Neural cell (in vitro differentiated cells): Measurements from ENCODE around the gene DENND5B. TPM values are rescaled to one million over a fixed set of nuclear protein-coding genes. Genes with fewer than 3 reads are reported as not detected.

ENCODE experiments used
- H2AFZ ChIP-seq: fragments of 200-600, 300-800 bp; sonication (generic), shearing (Covaris generic); 2 replicates; pipeline ENCODE4 v1.6.0; 2014; ENCODE audit warnings: low read depth, mild to moderate bottlenecking, antibody characterized with exemption, low read length, moderate library complexity
- H3F3A ChIP-seq: fragments of 200-600 bp; shearing (Covaris generic); 2 replicates; pipeline ENCODE4 v1.6.1; 2016; ENCODE audit warnings: mild to moderate bottlenecking, moderate library complexity, mixed read lengths, antibody characterized with exemption, low read length; ENCODE audit not compliant: insufficient read depth, poor library complexity, severe bottlenecking
- H3K27ac ChIP-seq: fragments of 200-600, 300-800 bp; sonication (generic), shearing (Covaris generic); 2 replicates; pipeline ENCODE4 v1.5.1; 2014; ENCODE audit warnings: mild to moderate bottlenecking, low read length, moderate library complexity
- H3K27me3 ChIP-seq: fragments of 300-800, 200-600 bp; sonication (generic), shearing (Covaris generic); 2 replicates; pipeline ENCODE4 v1.6.0; 2014; ENCODE audit warnings: mild to moderate bottlenecking, low read depth, low read length, moderate library complexity; ENCODE audit not compliant: insufficient read depth
- H3K36me3 ChIP-seq: fragments of 300-800, 200-600 bp; sonication (generic), shearing (Covaris generic); 2 replicates; pipeline ENCODE4 v1.5.1; 2014; ENCODE audit warnings: mild to moderate bottlenecking, antibody characterized with exemption, low read length, moderate library complexity; ENCODE audit not compliant: insufficient read depth
- H3K4me2 ChIP-seq: fragments of 300-800, 200-600 bp; sonication (generic), shearing (Covaris generic); 2 replicates; pipeline ENCODE4 v1.6.0; 2014; ENCODE audit warnings: mild to moderate bottlenecking, low read length
- H3K4me3 ChIP-seq: fragments of 300-800, 200-600 bp; sonication (generic), shearing (Covaris generic); 2 replicates; pipeline ENCODE4 v1.5.1; 2014; ENCODE audit warnings: mild to moderate bottlenecking, low read length, moderate library complexity
- H3K79me2 ChIP-seq: fragments of 200-600 bp; shearing (Covaris generic); replicated peaks from 2 replicates; pipeline ENCODE4 v1.6.0; 2014; ENCODE audit warnings: mild to moderate bottlenecking, low read length, moderate library complexity; ENCODE audit not compliant: insufficient read depth
- H3K9ac ChIP-seq: fragments of 300-800, 200-600 bp; sonication (generic), shearing (Covaris generic); 2 replicates; pipeline ENCODE4 v1.6.1; 2016; ENCODE audit warnings: mild to moderate bottlenecking, low read length, mixed read lengths
- H3K9me2 ChIP-seq: fragments of 200-600 bp; shearing (Covaris generic); 2 replicates; pipeline ENCODE4 v1.6.1; 2016; ENCODE audit warnings: mild to moderate bottlenecking, low read length, mixed read lengths; ENCODE audit not compliant: insufficient read depth
- H3K9me3 ChIP-seq: fragments of 200-600, 300-800 bp; sonication (generic), shearing (Covaris generic); 2 replicates; pipeline ENCODE4 v1.6.1; 2016; ENCODE audit warnings: mild to moderate bottlenecking, mixed run types, low read length, moderate library complexity, mixed read lengths
- H4K20me1 ChIP-seq: fragments of 200-600 bp; shearing (Covaris generic); 2 replicates; pipeline ENCODE4 v1.6.1; 2016; ENCODE audit warnings: mild to moderate bottlenecking, mixed run types; ENCODE audit not compliant: insufficient read depth
- CTCF ChIP-seq: fragments of 450-650 bp; IDR thresholded peaks from 2 replicates; pipeline ENCODE4 v1.5.1; 2014; ENCODE audit warnings: antibody characterized with exemption, mild to moderate bottlenecking, moderate library complexity; ENCODE audit not compliant: poor library complexity, severe bottlenecking
- EP300 ChIP-seq: fragments of 450-650 bp; conservative IDR thresholded peaks from 2 replicates; pipeline ENCODE4 v1.6.1; 2014; ENCODE audit warnings: antibody characterized with exemption, mild to moderate bottlenecking, moderate library complexity; ENCODE audit not compliant: poor library complexity, severe bottlenecking
- EZH2 ChIP-seq: fragments of 200-600, 300-800 bp; shearing (Covaris generic), sonication (generic); IDR thresholded peaks from 2 replicates; pipeline ENCODE4 v1.6.1; 2014; ENCODE audit warnings: antibody characterized with exemption, low read length, borderline replicate concordance, mild to moderate bottlenecking; ENCODE audit not compliant: insufficient read depth, poor library complexity, severe bottlenecking
- MXI1 ChIP-seq: fragments of 450-650 bp; conservative IDR thresholded peaks from 2 replicates; pipeline ENCODE4 v1.6.1; 2014; ENCODE audit warnings: antibody characterized with exemption, mild to moderate bottlenecking; ENCODE audit not compliant: poor library complexity, severe bottlenecking
- POLR2AphosphoS5 ChIP-seq: IDR thresholded peaks from 2 replicates; pipeline ENCODE4 v1.6.1; 2012
- RAD21 ChIP-seq: fragments of 450-650 bp; conservative IDR thresholded peaks from 2 replicates; pipeline ENCODE4 v1.6.1; 2014; ENCODE audit warnings: antibody characterized with exemption, mild to moderate bottlenecking, moderate library complexity
- REST ChIP-seq: IDR thresholded peaks from 2 replicates; pipeline ENCODE4 v1.6.1; 2012; ENCODE audit warnings: borderline replicate concordance
- SMC3 ChIP-seq: fragments of 450-650 bp; conservative IDR thresholded peaks from 2 replicates; pipeline ENCODE4 v1.6.1; 2014; ENCODE audit warnings: antibody characterized with exemption, mild to moderate bottlenecking, moderate library complexity; ENCODE audit not compliant: poor library complexity
- TAF1 ChIP-seq: IDR thresholded peaks from 2 replicates; pipeline ENCODE4 v1.6.1; 2012; ENCODE audit warnings: low read depth
- polyA plus RNA-seq: library from polyadenylated mRNA; depleted of rRNA; stranded (reverse); fragments of >200 nt; gene quantifications from 2 replicates; pipeline ENCODE4 v1.2.3, GENCODE V29; 2014

DENND5B gene
- polyA plus RNA-seq, 1 donor from 2014 or later: 23.8 TPM

DNA sequence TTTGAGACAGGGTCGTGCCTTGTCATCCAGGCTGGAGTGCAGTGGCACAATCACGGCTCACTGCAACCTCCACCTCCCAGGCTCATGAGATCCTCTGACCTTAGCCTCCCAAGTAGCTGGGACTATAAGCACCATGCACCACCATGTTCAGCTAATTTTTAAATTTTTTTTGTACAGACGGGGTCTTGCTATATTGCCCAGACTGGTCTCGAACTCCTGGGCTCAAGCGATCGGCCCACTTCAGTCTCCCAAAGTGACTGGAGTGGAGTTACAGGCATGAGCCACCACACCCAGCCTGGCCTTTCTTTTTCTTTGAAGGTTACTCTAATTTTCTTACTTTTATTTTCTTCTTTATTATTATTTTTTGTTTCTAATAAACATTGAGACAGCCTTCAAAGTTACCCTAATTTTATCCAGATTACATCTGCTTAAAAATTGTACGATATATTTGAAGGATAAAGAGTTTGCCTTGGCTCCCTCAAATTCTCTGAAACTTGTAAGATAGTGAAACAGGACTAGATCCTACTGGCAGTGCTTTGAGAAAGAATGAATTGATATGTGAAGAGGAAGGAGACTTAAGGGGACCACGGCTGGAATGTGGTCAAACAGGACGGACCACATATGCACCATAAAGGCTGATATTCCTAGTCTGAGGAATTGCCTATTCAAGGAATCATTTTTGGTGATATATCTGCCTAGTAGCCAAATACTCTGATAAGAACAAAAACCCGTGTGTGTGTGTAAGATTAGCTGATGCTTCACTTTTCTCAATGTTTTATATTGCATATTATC lies 250.9 kb downstream of the DENND5B start:
- Histone ChIP-seq H3F3A (no peaks in the 10 kb centered on the region), H3K27me3 (no peaks in the 10 kb centered on the region), H3K4me3 (no peak overlapping the region), H2AFZ (no peak overlapping the region), H3K27ac (no peak overlapping the region), H3K4me2 (no peak overlapping the region), H3K79me2 (no peaks in the 10 kb centered on the region), H3K9me3 (no peaks in the 10 kb centered on the region), H3K36me3 (no peaks in the 10 kb centered on the region), H3K9me2 (no peaks in the 10 kb centered on the region), H4K20me1 (no peaks in the 10 kb centered on the region), H3K9ac (no peak overlapping the region)
- TF ChIP-seq RAD21: no peak
- no peak for TF ChIP-seq TAF1
- TF ChIP-seq EZH2: no peak
- no peak for TF ChIP-seq MXI1
- TF ChIP-seq CTCF: no peak
- no peak for TF ChIP-seq POLR2AphosphoS5
- TF ChIP-seq SMC3: no peak
- TF ChIP-seq REST: no peak
- TF ChIP-seq EP300: no peak

DNA sequence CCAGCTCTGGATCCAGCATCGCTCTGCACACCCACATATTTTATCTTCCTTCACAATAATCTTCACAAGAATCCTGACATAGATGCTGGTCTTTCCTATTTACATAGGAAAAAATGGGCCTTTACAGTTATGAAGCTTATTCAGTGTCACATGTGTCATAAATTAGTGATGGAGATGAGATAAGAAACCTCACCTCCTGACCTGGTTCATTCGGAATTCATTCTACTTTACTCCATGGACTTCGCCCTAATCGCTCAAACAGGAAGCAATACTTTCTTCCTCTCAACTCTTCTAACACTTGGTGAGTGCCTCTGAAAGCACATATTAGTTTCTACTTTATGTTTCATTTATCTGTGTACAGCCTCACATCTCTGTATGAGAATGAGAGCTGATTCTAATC lies 253.0 kb downstream of the DENND5B start:
- Histone ChIP-seq H3K27me3 (no peaks in the 10 kb centered on the region), H3K36me3 (no peaks in the 10 kb centered on the region), H3F3A (no peaks in the 10 kb centered on the region), H3K9me3 (no peaks in the 10 kb centered on the region), H2AFZ (no peak overlapping the region), H3K27ac (no peak overlapping the region), H3K79me2 (no peaks in the 10 kb centered on the region), H4K20me1 (no peaks in the 10 kb centered on the region), H3K9ac (no peak overlapping the region), H3K4me3 (no peak overlapping the region), H3K9me2 (no peaks in the 10 kb centered on the region), H3K4me2 (no peak overlapping the region)
- no peak for TF ChIP-seq MXI1
- TF ChIP-seq REST: no peak
- no peak for TF ChIP-seq TAF1
- TF ChIP-seq EZH2: no peak
- no peak for TF ChIP-seq POLR2AphosphoS5
- TF ChIP-seq EP300: no peak
- TF ChIP-seq SMC3: no peak
- no peak for TF ChIP-seq RAD21
- TF ChIP-seq CTCF: no peak
